K562 (cell line): ENCODE data around the gene CTU1. TPM values are rescaled to one million over a fixed set of nuclear protein-coding genes. Genes with fewer than 3 reads are reported as not detected.
A peak's percentile ranks its signal among the peaks of the same experiment; 100 is the strongest.

Experiments used
- BRD9 ChIP-seq: fragments of 450-650 bp; IDR thresholded peaks from 2 replicates; pipeline ENCODE4 v1.6.1; 2018; ENCODE audit warnings: low read depth; ENCODE audit not compliant: partially characterized antibody
- CCNT2 ChIP-seq: IDR thresholded peaks from 2 replicates; pipeline ENCODE4 v1.6.1; 2011; ENCODE audit warnings: borderline replicate concordance, low read depth, mild to moderate bottlenecking, moderate library complexity, mixed read lengths, low read length; ENCODE audit not compliant: insufficient read length; ENCODE audit errors: extremely low read depth
- CEBPG ChIP-seq, 3 experiments: fragments of 200-800 bp in 1 of 3; sonication (Bioruptor generic) in 1 of 3; sonication (generic) in 1 of 3; formaldehyde crosslinking in 1 of 3; IDR thresholded peaks in 2 of 3; conservative IDR thresholded peaks in 1 of 3; 2 replicates each; pipeline versions ENCODE4 v1.6.1 to v1.8.0; 2016 to 2022; ENCODE audit warnings: missing compliant biosample characterization in 2 of 3, missing genetic modification characterization in 2 of 3, mild to moderate bottlenecking in 1 of 3, missing genetic modification reagents in 1 of 3
- ELF4 ChIP-seq: fragments of 450-650 bp; formaldehyde crosslinking; IDR thresholded peaks from 2 replicates; pipeline ENCODE4 v1.4.0; 2022; ENCODE audit warnings: missing genetic modification characterization
- FOSL1 ChIP-seq: fragments of 200-800 bp; sonication (Bioruptor generic); conservative IDR thresholded peaks from 2 replicates; pipeline ENCODE4 v1.6.1; 2016; ENCODE audit warnings: missing genetic modification characterization, missing compliant biosample characterization
- GABPB2 ChIP-seq: fragments of 250-450 bp; sonication (Bioruptor Pico); conservative IDR thresholded peaks from 2 replicates; pipeline ENCODE4 v1.5.1; 2021; ENCODE audit warnings: mild to moderate bottlenecking
- HNRNPK ChIP-seq: fragments of 200-400 bp; formaldehyde crosslinking; IDR thresholded peaks from one replicate; pipeline ENCODE4 v1.6.1; 2018; ENCODE audit warnings: mild to moderate bottlenecking, low read depth, low read length; ENCODE audit not compliant: poor library complexity, severe bottlenecking
- MEF2D ChIP-seq: conservative IDR thresholded peaks from 2 replicates; pipeline ENCODE4 v1.6.1; 2016; ENCODE audit warnings: low read depth, missing genetic modification characterization, missing compliant biosample characterization
- NEUROD1 ChIP-seq: fragments of 150-350 bp; IDR thresholded peaks from 2 replicates; pipeline ENCODE4 v1.6.1; 2014; ENCODE audit warnings: borderline replicate concordance, low read length, low read depth; ENCODE audit not compliant: partially characterized antibody
- NFRKB ChIP-seq: fragments of 450-650 bp; IDR thresholded peaks from 2 replicates; pipeline ENCODE4 v1.6.1; 2016; ENCODE audit warnings: low read depth
- NRF1 ChIP-seq, 2 experiments: fragments of 450-650 bp; IDR thresholded peaks in 1 of 2; conservative IDR thresholded peaks in 1 of 2; 2 replicates each; pipeline ENCODE4 v1.6.1; 2014; ENCODE audit warnings: mild to moderate bottlenecking in 2 of 2
- SIN3A ChIP-seq, 2 experiments: fragments of 150-350 bp in 1 of 2; IDR thresholded peaks; 2 replicates each; pipeline ENCODE4 v1.6.1; 2011 to 2016; ENCODE audit warnings: borderline replicate concordance in 2 of 2, low read depth in 2 of 2, low read length in 2 of 2, mild to moderate bottlenecking in 2 of 2, moderate library complexity in 2 of 2; ENCODE audit not compliant: control insufficient read depth in 1 of 2
- SMARCA4 ChIP-seq: fragments of 450-650 bp; IDR thresholded peaks from 2 replicates; pipeline ENCODE4 v1.6.1; 2016
- SMARCA5 ChIP-seq: fragments of 450-650 bp; IDR thresholded peaks from 2 replicates; pipeline ENCODE4 v1.6.1; 2016
- SRSF9 ChIP-seq: fragments of 200-400 bp; formaldehyde crosslinking; IDR thresholded peaks from 2 replicates; pipeline ENCODE4 v1.6.1; 2017; ENCODE audit warnings: low read depth, low read length, borderline replicate concordance
- TAF15 ChIP-seq: fragments of 200-400 bp; formaldehyde crosslinking; IDR thresholded peaks from 2 replicates; pipeline ENCODE4 v1.6.1; 2017; ENCODE audit warnings: mild to moderate bottlenecking, low read depth, low read length, moderate library complexity
- TCF7L2 ChIP-seq: fragments of 150-350 bp; IDR thresholded peaks from 2 replicates; pipeline ENCODE4 v1.6.1; 2016; ENCODE audit warnings: low read depth, mild to moderate bottlenecking, low read length, moderate library complexity
- THRAP3 ChIP-seq: fragments of 450-650 bp; IDR thresholded peaks from 2 replicates; pipeline ENCODE4 v1.6.1; 2016; ENCODE audit warnings: mild to moderate bottlenecking, inconsistent platforms, borderline replicate concordance
- TRIM28 ChIP-seq: fragments of 450-650 bp; IDR thresholded peaks from 2 replicates; pipeline ENCODE4 v1.6.1; 2017
- TSHZ1 ChIP-seq: fragments of 250-450 bp; sonication (Bioruptor Pico); IDR thresholded peaks from 2 replicates; pipeline ENCODE4 v1.4.0; 2020; ENCODE audit warnings: mild to moderate bottlenecking, moderate library complexity
- U2AF2 ChIP-seq: fragments of 200-400 bp; formaldehyde crosslinking; optimal IDR thresholded peaks from 2 replicates; pipeline ENCODE3; 2017; ENCODE audit warnings: low read depth, mild to moderate bottlenecking, low read length
- ZNF143 ChIP-seq: sonication (generic); formaldehyde crosslinking; IDR thresholded peaks from 2 replicates; pipeline ENCODE4 v1.9.0; 2022; ENCODE audit warnings: mild to moderate bottlenecking, missing genetic modification reagents
- ZNF316 ChIP-seq: fragments of 450-650 bp; IDR thresholded peaks from 2 replicates; pipeline ENCODE4 v1.6.1; 2016
- ZNF79 ChIP-seq: fragments of 250-450 bp; sonication (Bioruptor Pico); IDR thresholded peaks from 2 replicates; pipeline ENCODE4 v1.4.0; 2020; ENCODE audit warnings: low read depth, mild to moderate bottlenecking, moderate library complexity
- polyA plus RNA-seq, 8 experiments: library from polyadenylated mRNA; depleted of rRNA in 4 of 8; stranded (reverse) in 5 of 8; unstranded in 3 of 8; fragments of >200 nt; fragmentation: Nextera tagmentation in 2 of 8; fragmentation: Illumina TruSeq in 1 of 8; extraction: Ambion mirVana in 2 of 8; extraction: Trizol in 1 of 8; gene quantifications; 2 replicates each; pipeline versions ENCODE4 v1.2.1 to v1.2.3, GENCODE V29; 2011 to 2014; ENCODE audit warnings: inconsistent platforms in 1 of 8, missing spikeins in 1 of 8
- total RNA-seq, 7 experiments: library from RNA; depleted of rRNA in 6 of 7; stranded (reverse); fragments of >200 nt in 6 of 7; fragmentation: Illumina TruSeq in 2 of 7; extraction: Trizol in 2 of 7; gene quantifications; 2 replicates each; pipeline versions ENCODE4 v1.2.1 to v1.2.3, GENCODE V29; 2011 to 2021; ENCODE audit warnings: low replicate concordance in 1 of 7
- TF ChIP-seq, protein P1 (sequence below): sonication (generic); formaldehyde crosslinking; IDR thresholded peaks from 2 replicates; pipeline ENCODE4 v1.8.0; 2022; ENCODE audit warnings: missing genetic modification reagents, mild to moderate bottlenecking, borderline replicate concordance

Gene CTU1
- total and polyA plus RNA-seq, 9 of the 15 experiments (the other 6 are each of a cell fraction or from before 2014, with no cell fraction given): 0.03 to 18.4 (median 2.3) TPM; not detected in 1

DNA sequence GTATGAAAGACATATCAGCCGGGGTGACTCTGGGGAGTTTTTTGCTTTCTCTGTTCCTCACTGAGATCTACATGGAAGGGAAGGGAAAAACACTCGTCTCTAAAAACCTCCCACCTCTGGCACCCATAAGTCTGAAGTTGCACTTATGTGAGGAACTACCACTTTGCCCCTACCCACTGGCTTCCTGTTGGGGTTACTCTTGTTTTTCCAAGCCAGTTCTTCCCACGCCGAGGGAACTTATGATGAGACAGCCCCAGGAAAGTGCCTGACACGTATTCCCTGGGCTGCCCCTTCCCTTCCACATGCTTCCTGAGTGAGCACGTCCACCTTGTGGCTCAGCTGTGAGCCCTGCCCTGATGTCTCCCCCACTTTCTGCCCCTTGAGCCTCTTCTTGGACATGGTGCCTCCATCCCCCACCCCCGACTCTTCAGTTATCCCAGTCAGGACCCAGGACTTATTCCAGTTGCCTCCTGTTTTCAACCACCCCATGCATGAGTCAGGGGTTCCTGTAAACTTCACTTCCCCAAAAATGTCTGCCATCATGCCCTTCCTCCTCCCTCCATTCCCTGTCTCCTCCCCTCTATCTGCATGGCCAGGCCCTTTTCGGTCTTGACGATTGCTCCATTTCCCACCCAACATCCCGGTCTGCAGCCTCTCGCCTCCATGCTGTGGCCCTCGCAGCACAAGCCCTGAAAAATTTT lies 28.8 kb upstream of the CTU1 start (continued):
- TF ChIP-seq U2AF2 (no peak), FOSL1 (tag) (peak; percentile 54; the same call in 1 of the 2 replicates), THRAP3 (no peak), NEUROD1 (no peak), BRD9 (no peak), NRF1 (conservative IDR thresholded peaks at IDR 0.05 in 1 of 2, IDR thresholded peaks at IDR 0.05 in 1 of 2) (no peak), ELF4 (CRISPR knock-in tag) (peak; percentile 47), TAF15 (no peak), TRIM28 (no peak), SMARCA4 (no peak), ZNF143 (CRISPR knock-in tag) (no peak), ZNF316 (peak; percentile 25; the same call in 1 of the 2 replicates), SRSF9 (no peak), CEBPG (CRISPR knock-in tag; IDR thresholded peaks at IDR 0.05) (no peak), CEBPG (tag; conservative IDR thresholded peaks at IDR 0.05 in 1 of 2, IDR thresholded peaks at IDR 0.05 in 1 of 2) (no peak), ZNF79 (CRISPR knock-in tag) (no peak), SMARCA5 (no peak), CCNT2 (no peak), GABPB2 (CRISPR knock-in tag) (no peak), TSHZ1 (no peak), HNRNPK (no peak), TCF7L2 (no peak), SIN3A (IDR thresholded peaks at IDR 0.05; ENCODE audit: borderline replicate concordance in 2 of 2, control insufficient read depth in 1 of 2, low read depth in 2 of 2, low read length in 2 of 2) (no peak), MEF2D (peak; percentile 26; the same call in 1 of the 2 replicates), NFRKB (0 out of 2 replicates have a peak, but pooled peaks have one; percentile 52)
- TF ChIP-seq, protein P1, sequence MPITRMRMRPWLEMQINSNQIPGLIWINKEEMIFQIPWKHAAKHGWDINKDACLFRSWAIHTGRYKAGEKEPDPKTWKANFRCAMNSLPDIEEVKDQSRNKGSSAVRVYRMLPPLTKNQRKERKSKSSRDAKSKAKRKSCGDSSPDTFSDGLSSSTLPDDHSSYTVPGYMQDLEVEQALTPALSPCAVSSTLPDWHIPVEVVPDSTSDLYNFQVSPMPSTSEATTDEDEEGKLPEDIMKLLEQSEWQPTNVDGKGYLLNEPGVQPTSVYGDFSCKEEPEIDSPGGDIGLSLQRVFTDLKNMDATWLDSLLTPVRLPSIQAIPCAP: no peak
